Limb (tissue), 2 donors: ENCODE measurements around the gene KREMEN1.
A peak's percentile ranks its signal among the peaks of the same experiment; 100 is the strongest.

Experiments used
- DNase-seq, 2 donors: peaks; one replicate each; pipeline ENCODE4 v3.0.0-alpha.2; 2016; ENCODE audit errors: extremely low spot score in 2 of 2

Gene KREMEN1

DNA sequence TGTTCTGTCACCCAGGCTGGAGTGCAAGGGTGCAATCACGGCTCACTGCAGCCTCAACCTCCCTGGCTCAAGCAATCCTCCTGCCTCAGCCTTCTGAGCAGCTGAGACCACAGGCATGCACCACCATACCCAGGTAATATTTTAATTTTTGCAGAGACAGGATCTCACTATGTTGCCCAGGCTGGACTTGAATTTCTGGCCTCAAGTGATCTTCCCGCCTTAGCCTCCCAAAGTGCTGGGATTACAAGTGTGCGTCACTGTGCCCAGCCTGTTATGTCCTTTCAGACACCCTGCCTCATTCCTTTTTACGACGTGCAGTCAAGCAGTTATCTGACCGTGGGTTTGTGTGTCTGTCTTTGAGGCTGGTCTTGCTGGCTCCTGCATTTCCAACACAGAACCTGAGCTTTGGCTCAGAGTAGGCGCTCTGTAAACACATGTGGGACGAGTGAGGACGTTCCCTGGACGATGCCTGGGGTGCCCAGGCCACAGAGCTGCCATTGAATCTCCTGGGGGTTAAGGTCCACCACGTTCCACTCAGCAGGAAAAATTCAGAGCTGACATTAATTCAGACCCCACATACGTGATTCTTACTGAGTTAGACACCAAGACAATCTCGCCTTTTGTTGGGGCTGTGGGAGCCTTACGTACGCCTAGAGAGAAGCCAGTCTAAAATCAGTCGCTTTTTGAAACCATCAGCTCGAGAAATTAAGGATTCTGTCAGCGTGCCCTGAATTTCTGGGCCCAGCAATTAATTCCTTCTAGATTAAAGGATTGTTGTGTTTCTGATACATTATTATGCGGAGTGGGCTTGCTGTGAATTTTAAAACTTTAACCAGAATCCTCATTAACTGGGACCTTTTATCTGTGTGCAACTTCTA, 111.4 kb downstream of the KREMEN1 start:
- no peak for DNase-seq

DNA sequence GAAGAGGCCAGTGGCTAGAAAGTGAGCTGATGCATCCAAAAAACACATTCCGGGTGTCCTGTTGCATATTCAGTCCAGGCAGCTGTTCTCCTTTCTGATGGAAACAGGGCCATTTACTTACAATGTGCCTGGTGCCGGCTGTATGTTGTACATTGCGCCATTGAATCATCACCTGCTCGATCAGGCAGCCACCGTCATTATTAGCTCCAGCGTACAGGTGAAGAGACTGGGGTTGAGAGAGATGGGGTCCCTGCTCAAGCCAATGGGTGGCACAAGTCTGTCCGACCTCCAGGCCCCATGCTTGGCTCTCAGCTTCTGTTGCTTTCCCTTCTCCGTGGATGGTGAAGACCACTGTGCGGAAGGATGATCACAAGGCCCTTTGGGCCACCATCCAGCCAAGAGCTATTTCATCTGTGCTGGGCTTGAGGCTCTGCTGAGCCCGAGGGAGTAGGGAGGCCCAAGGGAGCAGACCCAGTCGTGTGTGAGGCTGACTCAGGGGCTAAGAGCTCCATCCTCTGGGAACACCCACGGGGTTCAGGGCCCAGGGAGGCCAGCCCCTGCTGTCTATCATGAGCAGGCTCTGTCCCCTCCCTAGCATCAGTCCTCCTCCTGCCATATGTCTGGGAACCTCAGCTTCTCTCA, 112.1 kb downstream of the KREMEN1 start:
- peak in 1 of 2 donors; percentile 18 for DNase-seq

DNA sequence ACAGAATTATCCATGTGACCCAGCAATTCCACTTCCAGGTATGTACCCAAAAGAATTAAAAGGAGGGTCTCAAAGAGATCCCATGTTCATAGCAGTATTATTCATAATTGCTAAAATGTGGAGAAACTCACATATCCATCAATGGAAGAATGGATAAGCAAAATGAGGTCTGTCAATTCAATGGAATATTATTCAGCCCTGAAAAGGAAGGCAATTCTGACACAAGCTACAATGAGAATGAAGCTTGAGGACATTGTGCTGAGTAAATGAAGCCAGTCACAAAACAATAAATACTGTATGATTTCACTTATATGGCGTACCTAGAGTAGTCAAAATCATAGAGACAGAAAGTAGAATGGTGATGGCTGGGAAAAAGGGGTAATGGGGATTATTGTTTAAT, 113.5 kb downstream of the KREMEN1 start:
- DNase-seq, result no peak

DNA sequence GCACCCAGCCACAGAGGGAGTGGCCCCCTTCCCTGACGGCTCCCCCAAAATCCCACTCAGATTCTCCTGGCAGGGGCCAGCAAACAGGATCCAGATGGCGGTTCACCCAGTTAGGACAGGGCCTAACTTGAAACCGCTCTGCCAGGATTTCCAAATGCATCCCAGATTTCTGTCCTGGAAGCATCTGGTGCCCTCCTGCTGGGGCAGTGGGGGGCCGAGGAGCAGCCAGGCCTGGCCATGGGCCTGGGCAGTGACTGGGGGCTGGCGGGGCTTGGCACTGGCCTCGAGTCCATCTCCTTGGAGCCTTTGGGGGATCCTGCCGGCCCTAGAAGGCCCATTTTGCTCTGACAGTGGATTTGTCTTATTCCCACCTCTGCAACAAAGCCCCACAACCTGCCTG, 115.0 kb downstream of the KREMEN1 start:
- DNase-seq, result peak in 1 of 2 donors; percentile 31

DNA sequence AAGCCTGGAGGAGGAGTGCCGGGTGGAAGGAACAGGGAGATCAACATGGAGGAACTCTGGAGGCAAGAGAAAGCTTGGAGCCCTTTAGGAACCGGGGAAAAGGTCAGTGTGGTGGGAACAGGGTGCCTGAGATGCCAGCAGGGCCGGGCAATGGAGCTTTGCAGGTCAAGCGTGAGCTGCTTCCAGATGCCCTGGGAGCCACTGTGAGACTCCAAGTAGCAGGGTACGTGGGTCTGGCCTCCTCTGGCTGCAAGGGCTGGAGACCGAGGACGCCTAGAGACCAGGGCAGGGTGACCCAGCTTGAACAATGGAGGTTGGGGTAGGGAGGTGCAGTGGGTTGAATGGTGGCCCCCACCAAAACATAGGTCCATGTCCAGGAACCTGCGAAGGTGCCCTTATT, 117.2 kb downstream of the KREMEN1 start:
- DNase-seq, result peak in 1 of 2 donors; percentile 14

DNA sequence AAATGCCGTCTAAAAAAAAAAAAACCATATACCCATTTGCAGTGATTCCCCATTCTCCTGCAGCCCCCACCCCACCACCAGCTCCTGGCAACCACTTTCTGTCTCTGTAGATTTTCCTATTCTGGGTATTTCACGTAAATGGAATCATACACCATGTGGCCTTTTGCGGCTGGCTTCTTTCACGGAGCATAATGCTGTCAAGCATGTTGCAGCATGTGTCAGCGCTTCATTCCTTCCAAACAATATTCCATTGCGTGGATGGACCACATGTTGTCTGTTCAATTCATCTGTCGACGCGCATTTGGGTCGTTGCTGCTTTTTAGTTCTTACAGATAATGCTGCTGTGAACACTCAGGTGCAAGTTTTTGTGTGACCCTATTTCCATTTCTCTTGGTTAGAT, 118.1 kb downstream of the KREMEN1 start:
- DNase-seq, result peak in 1 of 2 donors; percentile 20

DNA sequence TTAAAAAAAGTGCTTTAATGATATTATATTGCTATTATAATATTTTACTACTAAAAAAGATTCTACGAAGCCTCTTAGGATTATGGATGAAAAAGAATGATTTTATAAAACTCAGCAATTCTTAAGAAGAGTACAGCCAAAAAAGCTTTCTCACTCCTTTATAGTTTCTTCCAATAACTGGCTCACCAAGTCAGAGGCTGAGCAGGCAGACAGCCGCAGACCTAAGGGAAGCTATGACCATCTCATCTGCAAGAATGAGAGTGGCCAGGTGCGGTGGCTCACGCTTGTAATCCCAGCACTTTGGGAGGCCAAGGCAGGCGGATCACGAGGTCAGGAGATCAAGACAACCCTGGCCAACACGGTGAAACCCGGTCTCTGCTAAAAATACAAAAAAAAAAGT, 120.2 kb downstream of the KREMEN1 start:
- DNase-seq, result peak in 1 of 2 donors; percentile 14

DNA sequence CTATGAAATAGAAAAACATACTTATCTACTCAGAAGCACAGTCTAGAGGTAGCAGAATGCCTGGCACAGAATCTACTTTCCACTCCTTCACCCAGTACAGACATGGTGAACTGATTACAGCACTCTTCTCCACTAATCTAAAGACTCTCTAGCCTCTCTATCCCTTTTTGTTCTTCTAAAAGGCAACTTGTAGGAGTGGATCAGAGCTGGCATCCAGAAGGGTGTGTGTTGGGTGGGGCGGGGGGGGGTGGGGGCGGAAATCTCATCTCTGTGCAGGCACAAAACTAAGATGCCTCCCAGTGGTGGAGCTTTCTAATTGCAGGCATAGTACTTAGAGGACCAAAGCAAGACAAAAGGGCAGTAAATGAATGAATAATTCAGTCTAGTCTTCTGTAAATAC, 121.3 kb downstream of the KREMEN1 start:
- DNase-seq, result peak in 1 of 2 donors; percentile 1

DNA sequence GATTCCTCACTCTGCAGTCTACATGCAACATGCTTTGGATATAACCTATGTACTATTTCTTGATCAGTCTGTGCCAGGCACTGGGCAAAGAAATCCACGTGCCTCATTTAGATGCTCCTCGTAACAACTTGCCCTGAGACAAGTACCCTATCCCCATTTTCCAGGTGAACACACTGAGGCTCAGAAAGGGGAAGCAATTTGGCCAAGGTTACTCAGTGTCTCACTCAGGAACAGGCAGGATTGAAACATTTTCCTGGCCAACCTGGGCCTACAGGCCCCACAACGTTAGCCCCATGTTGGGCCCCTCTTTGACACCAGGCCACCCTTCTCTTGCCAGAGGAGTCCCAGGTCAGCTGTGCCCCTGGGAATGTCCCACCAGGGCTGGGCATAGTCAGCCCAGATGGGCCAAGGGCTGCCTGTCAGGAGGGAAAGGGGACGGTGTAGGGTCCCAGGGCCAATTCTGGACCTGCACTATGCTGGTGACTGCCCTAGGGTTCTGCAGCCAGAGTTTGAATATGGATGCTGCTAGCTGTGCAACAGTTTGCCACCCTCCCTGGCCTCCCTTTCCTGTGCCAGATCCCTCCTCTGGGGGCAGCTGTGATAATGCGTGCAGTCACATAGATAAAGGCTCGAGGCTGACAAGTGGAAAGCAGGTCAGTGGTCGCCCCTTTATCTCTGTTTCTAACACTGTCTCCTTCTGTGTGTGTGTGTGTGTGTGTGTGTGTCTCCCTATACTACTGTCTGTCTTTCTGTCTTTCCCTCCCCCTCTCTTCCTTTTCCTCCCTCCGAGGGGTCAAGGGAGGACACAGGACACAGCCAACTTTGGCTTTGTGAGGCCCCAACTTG, 122.5 kb downstream of the KREMEN1 start:
- peak in 1 of 2 donors; percentile 23 for DNase-seq

DNA sequence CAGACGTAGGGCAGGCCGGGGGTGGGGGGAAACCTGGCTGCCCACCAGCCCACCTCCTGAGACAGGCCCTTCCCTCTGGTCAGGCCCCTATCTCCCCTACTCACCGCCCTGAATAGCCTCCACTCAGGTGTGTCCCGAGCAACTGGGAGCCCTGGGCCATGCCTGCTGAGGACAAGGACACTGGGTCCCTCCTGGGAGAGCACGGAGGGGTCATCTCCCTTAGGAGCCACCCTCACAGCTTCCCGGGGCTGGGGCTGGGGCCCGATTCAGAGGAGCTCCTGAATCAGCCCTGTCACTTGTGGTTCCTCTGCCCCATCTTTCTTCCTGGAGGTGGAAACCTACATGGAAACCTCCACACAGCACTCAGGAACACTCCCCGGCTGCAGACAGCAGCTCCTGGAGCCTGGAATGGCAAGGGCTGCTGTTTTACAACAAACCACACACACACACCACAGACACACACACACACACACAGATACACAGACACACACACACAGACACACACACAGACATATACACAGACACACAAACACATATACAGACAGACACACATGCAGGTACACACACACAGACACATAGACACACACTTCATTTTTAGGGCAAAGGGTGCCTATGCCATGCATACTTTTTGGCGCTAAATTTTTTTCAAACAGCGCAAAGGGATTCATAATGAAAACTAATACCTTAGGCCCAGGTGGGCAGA, 123.3 kb downstream of the KREMEN1 start:
- peak in 1 of 2 donors; percentile 22 for DNase-seq

DNA sequence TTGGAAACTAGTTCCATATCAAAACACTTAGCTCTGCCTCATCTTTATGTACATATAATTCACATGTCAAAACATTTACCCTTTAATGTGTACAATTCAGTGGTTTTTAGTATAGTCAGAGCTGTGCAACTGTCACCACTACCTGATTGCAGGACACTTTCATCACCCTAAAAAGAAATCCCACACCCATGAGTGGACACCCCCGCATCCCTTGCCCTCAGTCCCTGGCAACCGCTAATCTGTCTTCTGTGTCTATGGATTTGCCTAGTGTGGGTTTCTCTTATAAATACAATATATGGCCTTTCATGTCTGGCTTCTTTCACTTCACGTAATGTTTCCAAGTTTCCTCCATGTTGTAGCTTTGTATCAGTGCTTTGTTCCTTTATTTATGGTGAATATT, 124.3 kb downstream of the KREMEN1 start:
- DNase-seq, result no peak

DNA sequence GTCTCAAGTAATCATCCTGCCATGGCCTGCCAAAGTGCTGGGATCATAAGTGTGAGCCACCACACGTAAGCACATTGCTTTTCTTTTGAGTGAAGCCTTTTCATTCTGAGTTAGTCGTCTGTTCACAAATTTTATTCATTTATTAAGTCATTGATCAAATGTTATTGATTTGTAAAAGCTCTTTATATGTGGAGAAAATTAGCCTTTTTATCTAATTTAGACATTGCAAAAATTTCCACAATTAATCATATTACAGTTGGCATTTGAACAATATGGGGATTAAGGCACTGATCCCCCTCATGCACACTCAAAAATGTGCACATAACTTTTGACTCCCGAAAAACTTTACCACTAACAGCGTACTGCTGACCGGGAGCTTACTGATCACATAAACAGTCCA, 125.4 kb downstream of the KREMEN1 start:
- no peak for DNase-seq

DNA sequence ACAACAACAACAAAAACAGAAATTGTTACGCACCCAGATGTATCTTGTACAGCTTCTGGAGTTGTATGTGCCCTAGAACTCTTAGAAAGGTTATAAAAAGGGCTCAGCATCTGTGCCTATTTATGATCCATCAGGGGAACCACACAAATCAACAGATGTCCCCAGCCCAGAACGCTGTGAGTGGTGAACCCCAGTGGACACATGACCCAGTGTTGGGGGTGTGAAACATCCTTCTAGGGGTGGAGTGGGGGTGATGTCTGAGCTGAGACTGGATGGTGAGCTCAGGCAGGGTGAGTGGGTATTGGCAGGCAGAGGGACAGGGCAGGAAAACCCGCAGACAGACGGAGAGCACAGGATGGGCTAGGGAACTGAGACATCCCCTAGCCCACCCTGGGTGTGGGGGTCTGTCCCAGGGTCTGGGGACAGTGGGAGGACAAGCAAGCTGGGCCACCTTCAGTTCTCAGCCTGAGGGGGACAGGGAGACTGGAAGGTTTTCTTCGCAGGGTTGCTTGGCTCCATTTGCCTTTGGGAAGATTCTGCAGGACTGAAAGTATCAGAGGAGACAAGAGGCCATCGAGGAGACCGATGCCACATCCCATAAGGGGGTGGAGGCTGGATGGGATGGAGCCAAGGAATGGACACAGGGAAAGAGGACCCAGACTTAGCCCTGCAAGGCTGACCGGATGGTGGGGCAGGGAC, 127.0 kb downstream of the KREMEN1 start:
- DNase-seq, result no peak

DNA sequence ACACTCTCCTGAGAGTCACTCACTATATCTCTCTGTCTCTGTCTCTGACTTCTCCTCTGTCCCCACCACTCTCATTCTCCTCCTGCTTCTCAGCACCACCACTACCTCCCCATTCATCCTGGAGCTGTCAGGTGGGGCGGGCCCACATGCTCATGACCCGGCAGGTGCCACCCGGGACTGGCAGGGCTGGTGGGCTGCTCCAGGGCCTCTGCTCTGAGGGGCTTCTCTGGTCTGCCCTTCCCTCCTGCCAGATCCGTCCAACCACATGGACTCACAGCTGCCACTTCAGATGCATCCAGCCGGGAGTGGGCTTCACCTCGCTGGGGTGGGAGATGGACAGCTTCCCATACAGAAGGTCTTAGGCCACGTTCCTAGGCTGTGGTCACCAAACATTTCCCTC, 128.1 kb downstream of the KREMEN1 start:
- DNase-seq, result no peak

DNA sequence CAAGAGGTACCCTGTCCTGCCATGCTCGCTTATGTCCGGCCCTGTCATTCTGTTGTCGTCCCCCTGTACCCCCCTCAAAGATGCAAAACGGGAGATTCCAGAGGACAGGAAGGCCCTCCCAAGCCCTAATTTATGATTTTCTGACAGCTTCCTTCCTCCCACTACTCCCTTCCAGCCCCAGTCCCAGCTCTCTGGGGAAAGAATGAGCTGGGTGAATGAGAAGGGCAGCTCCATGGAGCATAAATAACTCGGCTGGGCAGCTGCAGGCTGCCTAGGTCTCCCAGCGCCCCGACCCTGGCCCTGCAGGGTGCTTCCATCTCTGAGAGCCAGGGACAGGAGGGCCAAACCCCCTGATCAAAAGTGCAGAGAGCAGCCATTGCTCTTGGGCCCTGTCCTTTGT, 128.9 kb downstream of the KREMEN1 start:
- no peak for DNase-seq

DNA sequence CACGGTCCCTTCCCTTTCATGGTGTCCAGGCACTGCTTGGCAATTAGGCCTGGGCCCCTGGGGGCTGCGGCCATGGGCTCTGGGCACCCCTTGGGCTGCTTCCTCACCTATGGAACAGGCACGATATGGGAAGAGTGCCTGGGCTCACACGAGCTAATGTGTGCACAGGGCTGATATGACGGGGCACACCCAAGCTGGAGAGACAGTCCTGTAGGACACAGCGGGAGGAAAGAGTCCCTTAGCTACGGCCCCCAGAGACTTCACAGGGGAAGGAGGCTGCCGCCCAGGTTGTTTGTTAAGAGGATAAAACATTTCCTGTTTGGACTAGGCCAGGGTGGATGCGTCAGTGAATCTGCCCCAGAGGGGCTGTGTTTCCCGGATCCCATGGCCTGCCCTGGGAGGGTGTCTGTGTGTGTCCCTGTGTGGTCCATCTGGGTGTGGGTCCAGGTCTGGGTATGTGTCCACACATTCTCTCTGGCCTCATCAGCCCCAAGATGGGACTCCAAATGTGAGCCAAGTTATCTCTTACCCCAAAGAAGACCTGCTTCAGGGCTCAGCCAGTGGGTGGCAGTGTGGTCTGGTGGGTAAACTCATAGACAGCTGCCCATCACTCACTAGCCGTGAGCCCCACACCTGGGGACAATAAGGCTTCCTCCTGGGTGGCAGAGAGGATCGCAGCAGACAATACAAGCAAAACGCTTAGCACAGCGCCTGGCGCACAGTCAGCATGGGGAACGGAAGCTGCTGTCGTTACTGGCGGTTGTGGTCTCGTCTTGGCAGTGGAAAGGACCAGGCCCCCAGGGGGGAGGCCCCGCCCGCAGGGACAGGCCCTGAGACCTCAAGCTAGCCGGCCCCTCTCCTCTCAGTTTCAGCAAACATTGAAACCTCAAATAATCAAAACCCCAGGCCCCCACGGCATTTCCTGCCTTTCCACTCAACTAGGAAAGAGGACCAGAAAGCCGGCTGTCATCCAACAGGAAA, 129.7 kb downstream of the KREMEN1 start:
- peak; percentile 32 to 63 for DNase-seq

DNA sequence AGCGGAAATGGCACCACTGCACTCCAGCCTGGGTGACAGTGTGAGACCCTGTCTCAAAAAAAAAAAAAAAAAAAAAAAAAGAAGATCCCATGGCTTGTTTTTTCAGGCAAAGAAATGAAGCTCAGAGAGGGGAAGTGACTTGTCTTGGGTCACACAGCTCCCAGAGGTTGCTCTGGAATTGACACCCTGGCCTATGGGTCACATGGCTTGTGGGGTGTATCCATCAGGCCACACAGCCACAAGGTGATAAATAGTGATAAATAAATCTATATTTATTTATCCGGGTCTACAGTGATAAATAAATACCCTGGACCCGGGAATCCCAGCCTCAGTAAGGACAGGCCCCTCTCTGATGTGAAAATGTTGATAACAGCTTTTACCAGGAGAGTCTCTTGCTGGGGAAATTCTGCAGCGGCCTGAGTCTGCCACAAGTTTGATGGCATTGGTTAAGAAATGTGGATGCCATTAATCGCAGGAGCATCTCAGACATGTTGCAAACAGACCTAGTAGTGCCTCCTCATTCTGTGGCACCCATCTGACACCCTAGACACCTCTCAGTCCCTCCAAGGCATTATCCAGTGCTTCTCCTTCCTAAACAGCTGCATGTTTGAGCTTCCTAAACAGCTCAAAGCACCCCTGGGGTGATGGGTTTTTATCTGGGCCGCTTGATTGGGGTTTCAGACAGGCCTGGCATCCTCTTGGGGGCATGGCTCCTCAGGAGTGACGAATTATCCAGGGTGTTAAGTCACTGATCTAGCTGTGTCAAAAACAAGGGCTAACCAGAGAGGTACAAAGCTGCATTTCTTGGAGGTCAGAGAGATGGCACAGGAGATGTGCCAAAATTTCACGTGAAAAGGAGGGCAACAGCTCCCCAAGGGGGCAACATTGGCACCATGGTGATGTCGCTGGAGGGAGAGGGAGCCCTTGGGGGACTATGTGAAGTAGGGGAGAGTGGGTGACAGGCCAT, 130.9 kb downstream of the KREMEN1 start:
- no peak for DNase-seq

DNA sequence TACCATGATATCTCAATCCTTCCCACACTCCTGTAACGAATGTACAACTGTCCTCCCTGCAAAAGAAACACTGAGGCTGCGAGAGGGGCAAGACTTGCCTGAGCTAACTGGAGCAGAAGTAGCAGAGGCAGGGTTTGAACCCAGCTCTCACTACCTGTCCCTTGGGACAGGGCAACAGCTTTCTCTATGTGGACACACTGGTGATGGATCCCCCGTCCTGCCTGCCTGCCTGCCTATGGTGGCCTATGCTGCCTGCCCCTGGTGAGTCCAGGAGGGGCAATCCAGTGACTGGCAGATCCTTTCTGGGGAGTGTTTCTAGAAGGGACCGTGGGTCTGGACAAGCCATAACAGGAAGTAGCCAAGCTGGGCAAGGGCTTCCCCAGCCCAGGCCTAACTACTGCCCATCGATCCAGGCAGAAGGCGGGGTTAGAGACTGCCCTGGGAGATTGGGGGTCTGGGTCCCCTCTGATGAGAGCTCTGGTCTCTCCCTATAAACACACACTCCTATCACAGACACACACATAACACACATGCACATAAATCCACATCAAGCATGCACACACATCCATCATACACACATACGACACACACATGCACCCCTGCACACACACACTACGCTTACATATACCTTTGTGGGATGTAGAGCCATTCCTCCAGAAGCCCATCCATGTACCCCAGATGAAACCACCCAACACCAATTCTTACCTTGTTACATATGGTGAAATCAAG, 131.8 kb downstream of the KREMEN1 start:
- no peak for DNase-seq
